CD8-positive, alpha-beta memory T cell (primary cell): ENCODE data around the gene TMEM134. TPM values are rescaled to one million over a fixed set of nuclear protein-coding genes. Genes with fewer than 3 reads are reported as not detected.
A peak's percentile ranks its signal among the peaks of the same experiment; 100 is the strongest.

ENCODE experiments used
- CTCF ChIA-PET: fragments of 350-600 bp; sonication (Branson Sonifier 250); formaldehyde crosslinking; loops from one replicate; lab custom pipeline; 2021; ENCODE audit warnings: antibody characterized with exemption; lab: Charles Lee
- POLR2A ChIA-PET: fragments of 350-600 bp; sonication (Branson Sonifier 250); formaldehyde crosslinking; loops from one replicate; lab custom pipeline; 2021; ENCODE audit warnings: antibody characterized with exemption; lab: Charles Lee
- DNase-seq, 5 donors: peaks; one replicate each; pipeline versions ENCODE4 v3.0.0 to v3.0.0-alpha.2; 2020 to 2022; ENCODE audit warnings: mixed read lengths in 1 of 5
- H3K27ac ChIP-seq: one replicate; pipeline ENCODE4 v1.7.0; 2013; ENCODE audit warnings: low read depth, mild to moderate bottlenecking, low read length, moderate library complexity
- H3K27me3 ChIP-seq: 2 replicates; pipeline ENCODE4 v1.7.0; 2013; ENCODE audit warnings: low read length, mild to moderate bottlenecking; ENCODE audit not compliant: insufficient read depth, poor library complexity, severe bottlenecking
- H3K36me3 ChIP-seq: 2 replicates; pipeline ENCODE4 v1.7.0; 2013; ENCODE audit warnings: mild to moderate bottlenecking, low read length, moderate library complexity; ENCODE audit not compliant: insufficient read depth
- H3K4me1 ChIP-seq: 2 replicates; pipeline ENCODE4 v1.7.0; 2013; ENCODE audit warnings: mild to moderate bottlenecking, low read length, moderate library complexity; ENCODE audit not compliant: insufficient read depth
- H3K4me3 ChIP-seq: 2 replicates; pipeline ENCODE4 v1.7.0; 2013; ENCODE audit warnings: mild to moderate bottlenecking, low read length
- H3K9me3 ChIP-seq: 2 replicates; pipeline ENCODE4 v1.7.0; 2013; ENCODE audit warnings: mild to moderate bottlenecking, low read length
- H3K27ac Mint-ChIP-seq, 8 donors: one replicate each; pipeline ENCODE4 v1.8.0; 2020 to 2021; ENCODE audit warnings: mixed read lengths in 8 of 8, mild to moderate bottlenecking in 6 of 8, inconsistent platforms in 3 of 8, moderate library complexity in 3 of 8
- H3K27me3 Mint-ChIP-seq, 2 donors: one replicate each; pipeline ENCODE4 v1.8.0; 2020 to 2021; ENCODE audit warnings: mixed read lengths in 2 of 2, mild to moderate bottlenecking in 1 of 2, moderate library complexity in 1 of 2
- H3K36me3 Mint-ChIP-seq, 3 donors: one replicate each; pipeline ENCODE4 v1.8.0; 2020 to 2021; ENCODE audit warnings: mixed read lengths in 3 of 3, inconsistent platforms in 1 of 3, mild to moderate bottlenecking in 1 of 3
- H3K4me1 Mint-ChIP-seq, 3 donors: one replicate each; pipeline ENCODE4 v1.8.0; 2020 to 2021; ENCODE audit warnings: mixed read lengths in 3 of 3, inconsistent platforms in 1 of 3, mild to moderate bottlenecking in 1 of 3
- H3K4me3 Mint-ChIP-seq, 7 donors: one replicate each; pipeline ENCODE4 v1.8.0; 2020 to 2021; ENCODE audit warnings: mixed read lengths in 7 of 7, mild to moderate bottlenecking in 6 of 7, moderate library complexity in 4 of 7, inconsistent platforms in 2 of 7
- H3K9me3 Mint-ChIP-seq, 5 donors: one replicate each; pipeline ENCODE4 v1.8.0; 2020 to 2022; ENCODE audit warnings: mixed read lengths in 5 of 5, mild to moderate bottlenecking in 3 of 5, moderate library complexity in 2 of 5, inconsistent platforms in 1 of 5
- polyA plus RNA-seq: library from polyadenylated mRNA; unstranded; fragments of 300-500 nt; fragmentation: Illumina TruSeq; gene quantifications from one replicate; pipeline ENCODE4 v1.2.3, GENCODE V29; 2021
- total RNA-seq, 2 experiments: library from RNA; stranded (reverse); gene quantifications; one replicate each; pipeline ENCODE4 v1.2.3, GENCODE V29; 2021

TMEM134 gene
- total and polyA plus RNA-seq, 3 experiments from 2014 or later = 49.6 to 152 (median 57.9) TPM

DNA sequence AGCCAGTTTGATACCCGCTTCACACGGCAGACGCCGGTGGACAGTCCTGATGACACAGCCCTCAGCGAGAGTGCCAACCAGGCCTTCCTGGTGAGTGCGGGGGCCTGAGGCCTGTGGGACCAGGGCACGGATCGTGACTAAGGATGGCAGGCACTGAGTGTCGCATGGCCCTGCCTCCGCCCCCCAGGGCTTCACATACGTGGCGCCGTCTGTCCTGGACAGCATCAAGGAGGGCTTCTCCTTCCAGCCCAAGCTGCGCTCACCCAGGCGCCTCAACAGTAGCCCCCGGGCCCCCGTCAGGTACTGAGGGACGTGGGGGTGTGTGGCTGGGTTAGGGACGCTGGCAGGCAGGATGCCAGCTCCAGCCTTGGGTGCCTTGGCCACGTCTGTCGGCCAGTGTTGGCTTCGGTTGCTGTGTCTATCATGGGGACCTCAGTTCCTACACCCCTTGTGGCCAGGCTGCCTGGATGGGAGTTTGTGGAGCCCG, 34.6 kb downstream of the TMEM134 start:
- Mint-ChIP-seq H3K4me1 (peaks cover 38 to 79% (median 41%) of the 10 kb centered on the region in 3 donors), H3K9me3 (no peaks in the 10 kb centered on the region), H3K27ac (peak overlapping the region; percentile 71 to 98 (median 86)), H3K36me3 (peaks cover 0 to 62% (median 6%) of the 10 kb centered on the region in 3 donors), H3K4me3 (peak overlapping the region; percentile 61 to 99 (median 97)), H3K27me3 (peaks cover 0 to under 1% of the 10 kb centered on the region in 2 donors)
- CTCF ChIA-PET = interaction anchor here (1.5 to 4.5 kb wide), 3 partner anchors 31 to 35 kb away, joined by 3 to 23 read pairs (median 4); partner anchors contain the start of genes PPP1CA and TBC1D10C
- Histone ChIP-seq H3K27ac (peak overlapping the region; percentile 31), H3K27me3 (no peaks in the 10 kb centered on the region), H3K36me3 (peaks cover 25% of the 10 kb centered on the region), H3K9me3 (no peaks in the 10 kb centered on the region), H3K4me1 (peaks cover 61% of the 10 kb centered on the region), H3K4me3 (peak overlapping the region; percentile 95)
- DNase-seq = peak in 3 of 5 donors; percentile 23 to 49 (median 26)
- POLR2A ChIA-PET = interaction anchor here (0.6 to 10.1 kb wide), 9 partner anchors 9 to 49 kb away, joined by 3 to 203 read pairs (median 4); partner anchors contain the start of genes CORO1B, PPP1CA, RAD9A and TBC1D10C

DNA sequence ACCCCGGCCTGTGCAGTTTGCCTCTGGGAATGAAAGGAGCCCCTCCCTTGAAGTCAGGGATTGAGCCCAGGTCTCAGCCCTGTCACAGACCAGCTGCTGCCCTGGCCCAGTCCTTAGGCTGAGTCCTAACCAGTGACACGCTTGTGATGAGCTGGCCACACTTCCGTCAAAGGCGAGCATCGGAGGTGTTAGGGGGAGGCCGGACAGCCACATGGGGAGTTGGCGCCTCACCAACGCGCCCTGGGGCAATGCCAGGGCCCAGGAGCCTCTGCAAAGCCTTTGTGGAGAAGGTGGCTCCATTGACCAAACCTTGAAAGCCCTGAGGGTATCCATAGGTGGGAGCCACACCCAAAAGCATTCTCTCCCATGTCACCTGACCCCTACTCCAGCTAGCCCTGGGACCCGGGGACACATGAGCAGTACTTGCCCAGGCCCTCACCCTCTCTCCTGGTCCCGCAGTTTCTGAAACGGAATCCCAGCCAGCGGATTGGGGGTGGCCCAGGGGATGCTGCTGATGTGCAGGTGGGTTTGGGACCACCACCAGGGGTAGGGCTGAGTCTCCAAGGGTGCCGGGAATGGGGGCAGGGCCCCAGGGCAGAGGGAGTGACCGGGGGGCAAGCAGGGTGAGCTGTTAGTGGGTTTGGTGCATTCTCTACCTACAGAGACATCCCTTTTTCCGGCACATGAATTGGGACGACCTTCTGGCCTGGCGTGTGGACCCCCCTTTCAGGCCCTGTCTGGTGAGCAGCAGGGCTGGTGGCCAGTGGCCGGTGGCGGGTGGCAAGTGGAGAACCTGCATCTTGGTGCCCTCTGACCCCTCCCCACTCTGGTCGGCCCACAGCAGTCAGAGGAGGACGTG, 35.3 kb downstream of the TMEM134 start:
- ChIA-PET POLR2A (interaction anchor here (0.6 to 10.1 kb wide), 10 partner anchors 9 to 58 kb away, joined by 3 to 203 read pairs (median 4); partner anchors contain the start of genes CORO1B, PPP1CA and TBC1D10C), CTCF (interaction anchor here (0.9 to 4.5 kb wide), 6 partner anchors 21 to 71 kb away, joined by 3 to 23 read pairs (median 4); partner anchors contain the start of genes PPP1CA, RAD9A and TBC1D10C)
- no peaks in the 10 kb centered on the region for H3K9me3 Mint-ChIP-seq
- H3K4me1 ChIP-seq = peaks cover 61% of the 10 kb centered on the region
- peaks cover 25% of the 10 kb centered on the region for H3K36me3 ChIP-seq
- DNase-seq = peak in 2 of 5 donors; percentile 21 to 30
- H3K4me3 Mint-ChIP-seq = peak overlapping the region; percentile 61 to 99 (median 97)
- peaks cover 32 to 79% (median 37%) of the 10 kb centered on the region in 3 donors for H3K4me1 Mint-ChIP-seq
- H3K27ac ChIP-seq = peak overlapping the region; percentile 31
- no peaks in the 10 kb centered on the region for H3K27me3 ChIP-seq
- peak overlapping the region; percentile 95 for H3K4me3 ChIP-seq
- peak overlapping the region; percentile 71 to 98 (median 86) for H3K27ac Mint-ChIP-seq
- peaks cover 0 to 63% (median 6%) of the 10 kb centered on the region in 3 donors for H3K36me3 Mint-ChIP-seq
- no peaks in the 10 kb centered on the region for H3K27me3 Mint-ChIP-seq
- H3K9me3 ChIP-seq = no peaks in the 10 kb centered on the region

DNA sequence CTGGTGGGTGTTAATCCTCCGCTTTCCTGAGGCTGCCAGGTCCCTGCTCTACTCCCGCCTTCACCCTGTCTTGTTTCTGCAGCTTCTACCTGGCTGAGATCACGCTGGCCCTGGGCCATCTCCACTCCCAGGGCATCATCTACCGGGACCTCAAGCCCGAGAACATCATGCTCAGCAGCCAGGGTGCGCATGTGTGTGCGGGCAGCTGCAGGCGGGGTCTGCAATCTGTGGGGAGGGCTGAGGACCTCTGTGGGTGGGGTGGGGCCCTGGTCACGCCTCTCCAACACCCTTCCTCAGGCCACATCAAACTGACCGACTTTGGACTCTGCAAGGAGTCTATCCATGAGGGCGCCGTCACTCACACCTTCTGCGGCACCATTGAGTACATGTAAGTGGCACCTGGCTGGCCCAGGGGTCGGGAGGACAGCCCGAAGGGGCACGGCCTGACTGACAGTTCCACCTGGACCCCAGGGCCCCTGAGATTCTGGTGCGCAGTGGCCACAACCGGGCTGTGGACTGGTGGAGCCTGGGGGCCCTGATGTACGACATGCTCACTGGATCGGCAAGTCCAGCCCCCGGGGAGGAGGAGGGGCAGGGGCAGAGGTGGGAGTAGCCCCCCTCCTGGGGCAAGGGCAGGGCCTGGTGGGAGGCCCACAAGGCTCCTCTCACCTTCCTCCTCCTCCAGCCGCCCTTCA, 36.2 kb downstream of the TMEM134 start:
- Histone ChIP-seq H3K27ac (no peak overlapping the region), H3K4me3 (no peak overlapping the region), H3K27me3 (no peaks in the 10 kb centered on the region), H3K9me3 (no peaks in the 10 kb centered on the region), H3K4me1 (peaks cover 62% of the 10 kb centered on the region), H3K36me3 (peaks cover 25% of the 10 kb centered on the region)
- H3K4me3 Mint-ChIP-seq = peak overlapping the region in 4 of 7 donors; percentile 54 to 81 (median 56)
- POLR2A ChIA-PET = interaction anchor here (0.5 to 10.1 kb wide), 7 partner anchors 11 to 59 kb away, joined by 3 to 203 read pairs (median 5); partner anchors contain the start of genes PPP1CA and TBC1D10C
- peak overlapping the region in 6 of 8 donors; percentile 71 to 97 (median 80) for H3K27ac Mint-ChIP-seq
- no peaks in the 10 kb centered on the region for H3K9me3 Mint-ChIP-seq
- peaks cover 0 to 3% of the 10 kb centered on the region in 2 donors for H3K27me3 Mint-ChIP-seq
- peaks cover 37 to 83% (median 40%) of the 10 kb centered on the region in 3 donors for H3K4me1 Mint-ChIP-seq
- H3K36me3 Mint-ChIP-seq = peaks cover 0 to 67% (median 6%) of the 10 kb centered on the region in 3 donors
- no peak for DNase-seq
- CTCF ChIA-PET = interaction anchor here (0.9 to 4.5 kb wide), 7 partner anchors 20 to 72 kb away, joined by 3 to 23 read pairs (median 3); partner anchors contain the start of genes AIP, PPP1CA, RAD9A and TBC1D10C

DNA sequence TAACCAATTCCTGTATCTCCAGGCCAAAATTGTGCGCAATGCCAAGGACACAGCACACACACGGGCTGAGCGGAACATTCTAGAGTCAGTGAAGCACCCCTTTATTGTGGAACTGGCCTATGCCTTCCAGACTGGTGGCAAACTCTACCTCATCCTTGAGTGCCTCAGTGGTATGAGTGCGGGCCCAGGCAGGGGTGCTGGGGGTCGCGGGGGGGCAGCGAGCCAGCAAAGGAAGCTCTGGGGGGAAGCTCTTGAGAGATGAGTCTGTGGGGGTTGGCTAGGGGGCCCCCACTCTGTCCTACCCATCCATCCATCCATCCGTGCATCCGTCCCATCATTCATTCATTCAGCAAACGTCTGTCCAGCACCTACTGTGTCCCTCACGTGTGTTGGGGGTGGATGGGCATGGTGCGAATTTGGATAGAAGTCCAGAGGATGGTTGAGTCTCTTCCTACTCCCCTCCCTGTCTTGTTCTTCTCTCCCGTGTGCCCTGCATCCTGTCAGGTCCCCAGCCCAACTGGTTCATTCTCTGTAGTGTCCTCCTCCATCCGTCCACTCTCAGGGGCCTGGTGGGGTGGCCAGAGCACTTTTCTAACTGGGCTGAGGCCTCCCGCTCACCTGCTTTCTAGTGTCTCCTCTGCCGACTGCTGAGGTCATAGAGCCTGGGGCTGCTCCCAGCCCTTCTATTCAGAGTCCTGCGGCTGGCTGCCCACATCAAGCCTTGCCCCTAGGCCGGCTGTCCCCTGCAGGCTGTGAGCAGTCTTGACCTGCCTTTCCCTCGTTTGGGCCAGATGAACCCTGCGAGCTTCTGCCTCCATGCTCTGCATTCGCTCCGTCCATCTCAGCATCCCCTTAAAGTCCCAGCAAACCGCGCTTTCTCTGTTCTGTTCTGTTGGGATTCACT, 37.5 kb downstream of the TMEM134 start:
- Mint-ChIP-seq H3K27ac (peak overlapping the region; percentile 62 to 97 (median 81)), H3K4me1 (peaks cover 45 to 86% (median 48%) of the 10 kb centered on the region in 3 donors), H3K9me3 (no peaks in the 10 kb centered on the region), H3K4me3 (peak overlapping the region in 6 of 7 donors; percentile 18 to 83 (median 38)), H3K27me3 (peaks cover 0 to 5% of the 10 kb centered on the region in 2 donors), H3K36me3 (peaks cover 0 to 57% (median 6%) of the 10 kb centered on the region in 3 donors)
- no peak overlapping the region for H3K27ac ChIP-seq
- H3K9me3 ChIP-seq = no peaks in the 10 kb centered on the region
- DNase-seq = no peak
- CTCF ChIA-PET = interaction anchor here (0.8 to 4.5 kb wide), 6 partner anchors 8 to 51 kb away, joined by 3 to 23 read pairs (median 3); partner anchors contain the start of genes AIP, PPP1CA and TBC1D10C
- no peak overlapping the region for H3K4me3 ChIP-seq
- H3K27me3 ChIP-seq = no peaks in the 10 kb centered on the region
- POLR2A ChIA-PET = interaction anchor here (0.8 to 10.1 kb wide), 5 partner anchors 14 to 37 kb away, joined by 3 to 203 read pairs (median 3); partner anchors contain the start of genes PPP1CA, TBC1D10C and TMEM134
- H3K36me3 ChIP-seq = peaks cover 25% of the 10 kb centered on the region
- H3K4me1 ChIP-seq = peaks cover 69% of the 10 kb centered on the region

DNA sequence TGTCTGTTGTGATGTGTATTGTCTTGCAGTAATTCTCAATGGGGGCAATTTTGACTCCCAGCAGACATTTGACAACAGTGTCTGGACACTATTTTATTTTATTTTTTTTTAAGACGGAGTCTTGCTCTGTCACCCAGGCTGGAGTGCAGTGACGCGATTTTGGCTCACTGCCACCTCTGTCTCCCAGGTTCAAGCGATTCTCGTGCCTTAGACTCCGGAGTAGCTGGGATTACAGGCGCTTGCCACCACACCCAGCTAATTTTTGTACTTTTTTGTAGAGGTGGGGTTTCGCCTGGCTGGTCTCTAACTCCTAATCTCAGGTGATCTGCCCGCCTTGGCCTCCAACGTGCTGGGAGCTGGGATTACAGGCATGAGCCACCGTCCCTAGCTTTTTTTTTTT, 39.3 kb downstream of the TMEM134 start:
- no peaks in the 10 kb centered on the region for H3K27me3 ChIP-seq
- no peaks in the 10 kb centered on the region for H3K9me3 ChIP-seq
- ChIA-PET CTCF (interaction anchor here (0.9 to 2.8 kb wide), 4 partner anchors 7 to 29 kb away, joined by 3 to 18 read pairs (median 6); partner anchors contain the start of genes PTPRCAP and TBC1D10C), POLR2A (interaction anchor here (0.5 to 10.1 kb wide), 7 partner anchors 8 to 56 kb away, joined by 3 to 203 read pairs (median 20); partner anchors contain the start of genes CORO1B, PPP1CA, PTPRCAP and TBC1D10C)
- H3K27me3 Mint-ChIP-seq = peaks cover 0 to 6% of the 10 kb centered on the region in 2 donors
- DNase-seq = no peak
- peaks cover 53% of the 10 kb centered on the region for H3K4me1 ChIP-seq
- peaks cover 36 to 74% (median 43%) of the 10 kb centered on the region in 3 donors for H3K4me1 Mint-ChIP-seq
- no peak overlapping the region for H3K4me3 ChIP-seq
- peak overlapping the region; percentile 91 for H3K27ac ChIP-seq
- H3K27ac Mint-ChIP-seq = peak overlapping the region in 6 of 8 donors; percentile 11 to 99 (median 62)
- peak overlapping the region; percentile 53 to 99 (median 99) for H3K4me3 Mint-ChIP-seq
- H3K36me3 Mint-ChIP-seq = peaks cover 0 to 45% (median 2%) of the 10 kb centered on the region in 3 donors
- peaks cover 14% of the 10 kb centered on the region for H3K36me3 ChIP-seq
- H3K9me3 Mint-ChIP-seq = no peaks in the 10 kb centered on the region

DNA sequence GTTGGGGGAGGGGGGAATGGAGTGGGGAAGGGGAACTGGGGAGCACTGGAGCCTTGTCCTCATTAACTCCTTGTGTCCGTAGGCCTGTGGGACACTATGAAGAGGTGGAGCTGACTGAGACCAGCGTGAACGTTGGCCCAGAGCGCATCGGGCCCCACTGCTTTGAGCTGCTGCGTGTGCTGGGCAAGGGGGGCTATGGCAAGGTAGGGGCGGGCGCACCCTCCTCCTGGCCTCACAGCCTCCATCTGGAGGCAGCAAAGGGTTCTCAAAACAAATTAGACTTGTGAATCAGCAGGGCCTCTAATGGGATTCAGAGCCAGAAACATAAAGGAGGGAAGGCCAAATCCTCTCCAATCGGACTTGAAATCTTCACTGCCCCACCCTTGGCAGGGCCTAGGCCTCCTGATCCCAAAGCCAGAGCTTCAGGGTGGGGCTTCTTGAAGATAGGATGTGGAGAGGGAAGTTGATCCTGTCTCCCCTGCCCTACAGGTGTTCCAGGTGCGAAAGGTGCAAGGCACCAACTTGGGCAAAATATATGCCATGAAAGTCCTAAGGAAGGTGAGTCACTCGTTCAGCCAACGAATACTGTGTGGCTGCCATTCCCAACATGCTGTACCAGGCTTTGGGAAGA, 39.9 kb downstream of the TMEM134 start:
- H3K27me3 Mint-ChIP-seq = peaks cover 0 to 6% of the 10 kb centered on the region in 2 donors
- H3K9me3 Mint-ChIP-seq = no peaks in the 10 kb centered on the region
- DNase-seq = no peak
- H3K4me3 Mint-ChIP-seq = peak overlapping the region; percentile 94 to 100 (median 99)
- Histone ChIP-seq H3K36me3 (peaks cover 14% of the 10 kb centered on the region), H3K27ac (peak overlapping the region; percentile 91), H3K4me1 (peaks cover 47% of the 10 kb centered on the region), H3K27me3 (no peaks in the 10 kb centered on the region), H3K9me3 (no peaks in the 10 kb centered on the region), H3K4me3 (peak overlapping the region; percentile 76)
- H3K36me3 Mint-ChIP-seq = peaks cover 0 to 39% (median 2%) of the 10 kb centered on the region in 3 donors
- peaks cover 33 to 69% (median 38%) of the 10 kb centered on the region in 3 donors for H3K4me1 Mint-ChIP-seq
- POLR2A ChIA-PET = interaction anchor here (0.5 to 3.6 kb wide), 12 partner anchors 9 to 144 kb away, joined by 3 to 39 read pairs (median 7); partner anchors contain the start of genes CABP4, PITPNM1, PPP1CA and PTPRCAP
- peak overlapping the region; percentile 93 to 99 (median 98) for H3K27ac Mint-ChIP-seq
- CTCF ChIA-PET = interaction anchor here (1.0 to 2.8 kb wide), 8 partner anchors 8 to 167 kb away, joined by 3 to 18 read pairs (median 4); partner anchors contain the start of genes PPP1CA, PTPRCAP and TBC1D10C
